Breast epithelium (tissue), 4 donors: ENCODE results near the gene STXBP5L. TPM values are rescaled to one million over a fixed set of nuclear protein-coding genes. Genes with fewer than 3 reads are reported as not detected.
"Not testable (repeated sequence)": the region's sequence is repeated elsewhere in the genome, so short reads cannot be mapped to it uniquely, and the experiment has no call there.

Source experiments
- DNase-seq, 2 donors: peaks; one replicate each; pipeline ENCODE4 v3.0.0-alpha.2; 2019; ENCODE audit warnings: low spot score in 2 of 2
- H3K27ac ChIP-seq, 2 donors: fragments of 200-600 bp; sonication (generic) in 1 of 2; one replicate each; pipeline ENCODE4 v1.5.1; 2016 to 2019; ENCODE audit warnings: mild to moderate bottlenecking in 1 of 2
- H3K27me3 ChIP-seq, 2 donors: fragments of 200-600 bp; sonication (generic) in 1 of 2; one replicate each; pipeline versions ENCODE4 v1.5.1 to v1.6.0; 2017 to 2019; ENCODE audit warnings: control low read depth in 1 of 2, mild to moderate bottlenecking in 1 of 2
- H3K36me3 ChIP-seq: fragments of 200-600 bp; one replicate; pipeline ENCODE4 v1.5.1; 2019
- H3K4me1 ChIP-seq, 2 donors: fragments of 200-600 bp; sonication (generic); one replicate each; pipeline ENCODE4 v1.5.1; 2016 to 2019; ENCODE audit warnings: control low read depth in 1 of 2
- H3K4me3 ChIP-seq, 3 donors: fragments of 200-600 bp; sonication (generic); 1 replicate in 2 of 3; 2 replicates in 1 of 3; pipeline ENCODE4 v1.5.1; 2016 to 2019; ENCODE audit warnings: mild to moderate bottlenecking in 3 of 3, moderate library complexity in 2 of 3
- H3K9me3 ChIP-seq, 2 donors: fragments of 200-600 bp; sonication (generic) in 1 of 2; one replicate each; pipeline ENCODE4 v1.5.1; 2016 to 2019; ENCODE audit warnings: control low read depth in 1 of 2
- CTCF ChIP-seq, 3 donors: fragments of 450-650 bp; IDR thresholded peaks; one replicate each; pipeline ENCODE4 v1.5.1; 2016 to 2017; ENCODE audit warnings: antibody characterized with exemption in 3 of 3, mild to moderate bottlenecking in 3 of 3, moderate library complexity in 3 of 3
- POLR2A ChIP-seq: fragments of 450-650 bp; IDR thresholded peaks from one replicate; pipeline ENCODE4 v1.6.1; 2016; ENCODE audit warnings: antibody characterized with exemption, mild to moderate bottlenecking, moderate library complexity
- POLR2AphosphoS5 ChIP-seq, 3 donors: sonication (generic); formaldehyde crosslinking; IDR thresholded peaks; one replicate each; pipeline ENCODE4 v1.6.1; 2017; ENCODE audit warnings: antibody characterized with exemption in 3 of 3
- intact Hi-C: fragments of 100-400 bp; cut with DNase I; formaldehyde crosslinking; loops from one replicate; pipeline ENCODE4 v1.15.1; 2023; ENCODE audit warnings: low total_unique reads
- total RNA-seq, 3 donors: library from RNA; depleted of rRNA; stranded (reverse); fragments of >200 nt; gene quantifications; one replicate each; pipeline ENCODE4 v1.1.0, GENCODE V29; 2016

The STXBP5L gene
- total RNA-seq, 3 donors from 2014 or later, result 0.29 to 0.33 TPM; not detected in 1

GRCh38 chr3:121430664-121431215 lies 522.7 kb downstream of the STXBP5L start:
- no peak for TF ChIP-seq CTCF (IDR thresholded peaks at IDR 0.05)
- no peak for TF ChIP-seq POLR2AphosphoS5 (IDR thresholded peaks at IDR 0.05)
- no peak for TF ChIP-seq POLR2A
- Histone ChIP-seq H3K27me3 (no peaks in the 10 kb centered on the region), H3K4me3 (no peak overlapping the region), H3K36me3 (no peaks in the 10 kb centered on the region), H3K4me1 (no peaks in the 10 kb centered on the region), H3K27ac (no peak overlapping the region), H3K9me3 (no peaks in the 10 kb centered on the region)
- intact Hi-C loops, result no loop called here
- no peak for DNase-seq

GRCh38 chr3:121431726-121432517 lies 523.9 kb downstream of the STXBP5L start:
- no peak for DNase-seq
- H3K27ac ChIP-seq, result no peak overlapping the region
- H3K9me3 ChIP-seq, result no peaks in the 10 kb centered on the region
- peak overlapping the region; percentile 31 to 52 (median 36) for H3K4me3 ChIP-seq
- TF ChIP-seq POLR2AphosphoS5 (IDR thresholded peaks at IDR 0.05) (no peak), CTCF (IDR thresholded peaks at IDR 0.05) (no peak), POLR2A (no peak)
- intact Hi-C loops, result no loop called here
- H3K4me1 ChIP-seq, result no peaks in the 10 kb centered on the region
- H3K36me3 ChIP-seq, result no peaks in the 10 kb centered on the region
- no peaks in the 10 kb centered on the region for H3K27me3 ChIP-seq

GRCh38 chr3:121436074-121436473 lies 528.1 kb downstream of the STXBP5L start:
- H3K4me3 ChIP-seq, result no peak overlapping the region
- H3K27me3 ChIP-seq, result no peaks in the 10 kb centered on the region
- no peak for DNase-seq
- no peak for TF ChIP-seq POLR2A
- no peak for TF ChIP-seq POLR2AphosphoS5 (IDR thresholded peaks at IDR 0.05)
- no peak for TF ChIP-seq CTCF (IDR thresholded peaks at IDR 0.05)
- intact Hi-C loops, result no loop called here
- H3K36me3 ChIP-seq, result no peaks in the 10 kb centered on the region
- no peak overlapping the region for H3K27ac ChIP-seq
- no peaks in the 10 kb centered on the region for H3K9me3 ChIP-seq
- H3K4me1 ChIP-seq, result no peaks in the 10 kb centered on the region

GRCh38 chr3:121436641-121437040 lies 528.6 kb downstream of the STXBP5L start:
- Histone ChIP-seq H3K9me3 (no peaks in the 10 kb centered on the region), H3K4me3 (no peak overlapping the region), H3K27ac (no peak overlapping the region), H3K4me1 (no peaks in the 10 kb centered on the region), H3K36me3 (no peaks in the 10 kb centered on the region), H3K27me3 (no peaks in the 10 kb centered on the region)
- DNase-seq, result no peak
- intact Hi-C loops, result no loop called here
- TF ChIP-seq CTCF (IDR thresholded peaks at IDR 0.05), result no peak
- no peak for TF ChIP-seq POLR2A
- no peak for TF ChIP-seq POLR2AphosphoS5 (IDR thresholded peaks at IDR 0.05)

- Histone ChIP-seq H3K27me3 (no peaks in the 10 kb centered on the region), H3K4me3 (no peak overlapping the region), H3K27ac (no peak overlapping the region), H3K9me3 (no peaks in the 10 kb centered on the region), H3K4me1 (no peaks in the 10 kb centered on the region), H3K36me3 (no peaks in the 10 kb centered on the region)
- intact Hi-C loops, result no loop called here
- TF ChIP-seq CTCF (IDR thresholded peaks at IDR 0.05) (no peak), POLR2AphosphoS5 (IDR thresholded peaks at IDR 0.05) (no peak), POLR2A (no peak)
- DNase-seq, result no peak
Observed at GRCh38 chr3:121443456-121443855, 535.5 kb downstream of the STXBP5L start.

- H3K36me3 ChIP-seq, H3K9me3 ChIP-seq, H3K27ac ChIP-seq, H3K4me3 ChIP-seq, DNase-seq, intact Hi-C loops, H3K27me3 ChIP-seq, H3K4me1 ChIP-seq: not testable (repeated sequence)
Observed at GRCh38 chr3:121451752-121452151, 543.7 kb downstream of the STXBP5L start.
